Ovary (tissue), 9 donors: Measurements from ENCODE around the gene PAFAH1B2. TPM values are rescaled to one million over a fixed set of nuclear protein-coding genes. Genes with fewer than 3 reads are reported as not detected.

Source experiments
- DNase-seq, 5 donors: peaks; one replicate each; pipeline ENCODE4 v3.0.0-alpha.2; 2019 to 2020
- H3K27ac ChIP-seq, 2 donors: fragments of 200-600 bp; one replicate each; pipeline versions ENCODE4 v1.5.1 to v1.8.0; 2019 to 2022
- H3K27me3 ChIP-seq: fragments of 200-600 bp; one replicate; pipeline ENCODE4 v1.8.0; 2022
- H3K36me3 ChIP-seq: fragments of 200-600 bp; sonication (generic); one replicate; pipeline ENCODE4 v1.5.1; 2019
- H3K4me1 ChIP-seq: one replicate; pipeline ENCODE4 v1.8.1; 2013; ENCODE audit warnings: mild to moderate bottlenecking, moderate library complexity; ENCODE audit not compliant: insufficient read depth
- H3K4me3 ChIP-seq: fragments of 200-600 bp; sonication (generic); one replicate; pipeline ENCODE4 v1.5.1; 2017
- H3K9me3 ChIP-seq, 2 donors: fragments of 200-600 bp in 1 of 2; sonication (generic) in 1 of 2; one replicate each; pipeline versions ENCODE4 v1.5.1 to v1.8.1; 2013 to 2019; ENCODE audit warnings: mild to moderate bottlenecking in 1 of 2, moderate library complexity in 1 of 2
- CTCF ChIP-seq, 3 donors: fragments of 450-650 bp in 2 of 3; fragments of 200-600 bp in 1 of 3; IDR thresholded peaks; one replicate each; pipeline versions ENCODE4 v1.5.1 to v1.8.0; 2016 to 2022; ENCODE audit warnings: antibody characterized with exemption in 3 of 3, mild to moderate bottlenecking in 1 of 3
- EP300 ChIP-seq: sonication (generic); formaldehyde crosslinking; IDR thresholded peaks from one replicate; pipeline ENCODE4 v1.6.1; 2017; ENCODE audit warnings: antibody characterized with exemption
- POLR2A ChIP-seq: fragments of 450-650 bp; IDR thresholded peaks from one replicate; pipeline ENCODE4 v1.6.1; 2017; ENCODE audit warnings: antibody characterized with exemption, mild to moderate bottlenecking, moderate library complexity
- WGBS, 3 donors: extraction: QIAGEN DNeasy Blood & Tissue Kit in 1 of 3; methylation state at CpG; one replicate each; pipeline versions ENCODE4 v1.1.5 to v1.1.7; 2013 to 2017; 5-methylcytosine and 5-hydroxymethylcytosine counted together
- intact Hi-C, 4 donors: fragments of 100-400 bp; cut with DNase I; formaldehyde crosslinking; loops; one replicate each; pipeline versions ENCODE4 v1.11.0 to v1.15.1; 2022 to 2023
- polyA plus RNA-seq, 2 donors: library from polyadenylated mRNA; stranded (reverse); fragments of 200-250 nt in 1 of 2; fragments of 350-450 nt in 1 of 2; fragmentation: Illumina TruSeq in 1 of 2; extraction: RNeasy Lipid Tissue Mini Kit (QIAGEN cat#74804) in 1 of 2; gene quantifications; one replicate each; pipeline ENCODE4 v1.2.3, GENCODE V29; 2013 to 2014
- total RNA-seq, 7 donors: library from RNA; depleted of rRNA in 2 of 7; stranded (reverse); fragments of >200 nt in 2 of 7; fragmentation: NEBNext Ultra II Directional in 3 of 7; extraction: Animal tissue kit (Norgen Biotek cat#: 25700) in 3 of 7; gene quantifications; one replicate each; pipeline versions ENCODE4 v1.1.0 to v1.2.4, GENCODE V29; 2016 to 2023
- donor health status: DM: no; HTN: no; CAD: no; lungs with moderate emphysema.
- donor health status: DM: no; HTN: no; CAD: no.
- donor health status: Bipolar disorder and iron deficiency.
- donor health status: DM: yes; HTN: yes; CAD: no.
- donor health status: DM: no; HTN: no; CAD: no.
- donor health status: DM: yes; HTN: yes; CAD: no.

PAFAH1B2 gene
- total and polyA plus RNA-seq, 9 donors = 23.0 to 95.6 (median 75.5) TPM

- WGBS, 3 donors = 28 to 31% (median 29%) methylated on average over 9 of the region's 9 CpGs
- Histone ChIP-seq H3K27ac (peak overlapping the region; percentile 78 to 86), H3K36me3 (no peaks in the 10 kb centered on the region), H3K4me1 (peaks cover 44% of the 10 kb centered on the region), H3K27me3 (no peaks in the 10 kb centered on the region), H3K9me3 (no peaks in the 10 kb centered on the region), H3K4me3 (no peak overlapping the region)
- DNase-seq = peak; percentile 56 to 73 (median 65)
- intact Hi-C loops = loop anchor here (2.0 to 10.0 kb wide), 8 partner anchors 33 to 426 kb away; partner anchors contain the start of genes SIDT2 (in 2 of the 4) and APOA5 (in 1 of the 4)
- no peak for TF ChIP-seq CTCF (IDR thresholded peaks at IDR 0.05)
- peak; percentile 14 for TF ChIP-seq POLR2A
Measured at GRCh38 chr11:117220568-117220967, 76.5 kb downstream of the PAFAH1B2 start.

- intact Hi-C loops = loop anchor here (2.0 to 10.0 kb wide), 8 partner anchors 34 to 426 kb away; partner anchors contain the start of genes SIDT2 (in 2 of the 4) and APOA5 (in 1 of the 4)
- WGBS, 3 donors = 32 to 36% (median 35%) methylated on average over 7 of the region's 7 CpGs
- Histone ChIP-seq H3K4me3 (no peak overlapping the region), H3K4me1 (peaks cover 42% of the 10 kb centered on the region), H3K27ac (peak overlapping the region; percentile 78 to 86), H3K36me3 (no peaks in the 10 kb centered on the region), H3K9me3 (no peaks in the 10 kb centered on the region), H3K27me3 (no peaks in the 10 kb centered on the region)
- no peak for TF ChIP-seq CTCF (IDR thresholded peaks at IDR 0.05)
- peak in 4 of 5 donors; percentile 39 to 55 (median 46) for DNase-seq
Measured at GRCh38 chr11:117220999-117221774, 77.1 kb downstream of the PAFAH1B2 start.

GRCh38 chr11:117221775-117222517, 77.9 kb downstream of the PAFAH1B2 start:
- no peak for TF ChIP-seq POLR2A
- no peak for TF ChIP-seq CTCF (IDR thresholded peaks at IDR 0.05)
- no peak for TF ChIP-seq EP300
- WGBS, 3 donors = 10 to 15% (median 10%) methylated on average over 7 of the region's 7 CpGs
- peak overlapping the region; percentile 78 to 86 for H3K27ac ChIP-seq
- DNase-seq = peak; percentile 83 to 89 (median 84)
- no peak overlapping the region for H3K4me3 ChIP-seq
- peaks cover 38% of the 10 kb centered on the region for H3K4me1 ChIP-seq
- H3K36me3 ChIP-seq = no peaks in the 10 kb centered on the region
- H3K9me3 ChIP-seq = no peaks in the 10 kb centered on the region
- H3K27me3 ChIP-seq = no peaks in the 10 kb centered on the region
- intact Hi-C loops = loop anchor here (2.0 to 10.0 kb wide), 8 partner anchors 35 to 427 kb away; partner anchors contain the start of genes SIDT2 (in 2 of the 4) and APOA5 (in 1 of the 4)

- peak in 2 of 5 donors; percentile 19 to 34 for DNase-seq
- intact Hi-C loops = loop anchor here (5.0 to 10.0 kb wide), 7 partner anchors 36 to 428 kb away; partner anchors contain the start of genes APOA5 (in 1 of the 4) and SIDT2 (in 1 of the 4)
- peak overlapping the region; percentile 13 to 86 for H3K27ac ChIP-seq
- no peaks in the 10 kb centered on the region for H3K36me3 ChIP-seq
- TF ChIP-seq CTCF (IDR thresholded peaks at IDR 0.05) (no peak), EP300 (no peak), POLR2A (no peak)
- no peaks in the 10 kb centered on the region for H3K27me3 ChIP-seq
- 90 to 94% (median 92%) methylated on average over 14 of the region's 14 CpGs for WGBS, 3 donors
- H3K4me1 ChIP-seq = peaks cover 31% of the 10 kb centered on the region
- no peak overlapping the region for H3K4me3 ChIP-seq
- H3K9me3 ChIP-seq = no peaks in the 10 kb centered on the region
Measured at GRCh38 chr11:117222991-117223740, 79.1 kb downstream of the PAFAH1B2 start.
